ENCODE results near the gene ZDHHC8. TPM values are rescaled to one million over a fixed set of nuclear protein-coding genes. Genes with fewer than 3 reads are reported as not detected.

The ZDHHC8 gene
- total and polyA plus RNA-seq, 8 donors, result 20.0 to 51.8 (median 27.8) TPM

- intact Hi-C loops (cut with DNase I), result loop anchor here in 2 of 3 donors (10.0 kb wide), 1 partner anchor 149 kb away; no protein-coding TSS in a partner anchor
- Histone ChIP-seq H3K27ac (no peak overlapping the region), H3K27me3 (no peaks in the 10 kb centered on the region), H3K9me3 (no peaks in the 10 kb centered on the region), H3K4me3 (no peak overlapping the region), H3K4me1 (peaks cover 0 to under 1% (median 0%) of the 10 kb centered on the region in 3 donors), H3K36me3 (peaks cover 0 to 10% (median 0%) of the 10 kb centered on the region in 3 donors)
- ATAC-seq (no peak), FAIRE-seq (no peak), DNase-seq (peak in 1 of 6 donors; percentile 72)
- no peak for TF ChIP-seq CTCF (IDR thresholded peaks at IDR 0.05)
- WGBS, 2 donors, result 92 to 97% methylated on average over 10 to 11 of the region's 11 CpGs
Observed at GRCh38 chr22:20124083-20124787, 7.4 kb upstream of the ZDHHC8 start.

DNA sequence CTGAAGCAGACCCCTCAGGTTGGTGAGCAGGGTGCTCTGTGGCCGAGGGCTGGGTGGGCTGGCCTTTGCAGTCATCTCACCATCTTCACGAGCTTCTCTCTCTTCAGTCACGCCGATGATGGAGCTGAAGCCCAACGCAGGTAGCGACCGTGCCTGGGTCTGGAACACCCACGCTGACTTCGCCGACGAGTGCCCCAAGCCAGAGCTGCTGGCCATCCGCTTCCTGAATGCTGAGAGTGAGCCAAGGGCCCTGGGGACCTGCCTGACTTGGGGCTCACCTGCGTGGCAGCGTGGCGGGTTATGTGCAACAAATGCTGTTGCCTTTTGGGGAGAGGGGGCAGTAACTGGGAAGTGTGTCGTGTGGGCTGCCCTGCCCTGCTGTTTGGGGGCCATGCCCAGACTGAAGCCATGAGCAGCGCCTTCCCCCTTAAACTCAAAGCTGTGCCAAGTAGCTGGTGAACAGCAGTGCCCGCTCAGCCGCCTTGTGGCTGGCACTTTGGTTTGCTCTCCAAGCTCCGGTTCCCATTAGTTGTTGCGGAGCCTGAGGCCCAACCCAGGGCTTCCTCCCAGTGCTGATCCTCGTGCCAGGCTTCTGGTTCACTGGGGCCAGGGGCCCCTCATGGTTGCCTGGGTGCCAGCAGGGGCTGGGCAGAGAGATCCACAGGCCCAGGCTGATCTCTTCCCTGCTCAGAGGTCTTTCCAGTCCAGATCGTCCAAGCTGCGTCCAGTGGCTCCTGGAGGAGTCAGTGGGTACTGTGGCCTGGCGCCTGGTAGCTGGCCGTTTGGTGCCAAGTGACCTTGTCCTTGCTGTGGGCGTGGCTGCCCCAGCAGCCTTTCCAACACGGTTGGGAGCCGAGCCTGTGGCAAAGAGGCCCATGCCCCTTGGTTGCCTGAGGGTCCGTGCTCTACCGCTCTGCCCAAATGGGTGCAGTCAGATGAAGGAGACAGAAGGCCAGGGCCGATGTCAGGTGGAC, 6.1 kb upstream of the ZDHHC8 start:
- no peaks in the 10 kb centered on the region for H3K9me3 ChIP-seq
- DNase-seq (peak in 1 of 6 donors; percentile 68), FAIRE-seq (no peak), ATAC-seq (peak in 1 of 4 donors; percentile 28)
- 80 to 82% methylated on average over 32 of the region's 32 CpGs for WGBS, 2 donors
- H3K27ac ChIP-seq, result no peak overlapping the region
- H3K4me1 ChIP-seq, result no peaks in the 10 kb centered on the region
- H3K36me3 ChIP-seq, result peaks cover 0 to 10% (median 0%) of the 10 kb centered on the region in 3 donors
- H3K4me3 ChIP-seq, result no peak overlapping the region
- no peaks in the 10 kb centered on the region for H3K27me3 ChIP-seq
- intact Hi-C loops (cut with DNase I), result loop anchor here in 2 of 3 donors (10.0 kb wide), 1 partner anchor 151 kb away; no protein-coding TSS in a partner anchor
- TF ChIP-seq CTCF (IDR thresholded peaks at IDR 0.05), result no peak

DNA sequence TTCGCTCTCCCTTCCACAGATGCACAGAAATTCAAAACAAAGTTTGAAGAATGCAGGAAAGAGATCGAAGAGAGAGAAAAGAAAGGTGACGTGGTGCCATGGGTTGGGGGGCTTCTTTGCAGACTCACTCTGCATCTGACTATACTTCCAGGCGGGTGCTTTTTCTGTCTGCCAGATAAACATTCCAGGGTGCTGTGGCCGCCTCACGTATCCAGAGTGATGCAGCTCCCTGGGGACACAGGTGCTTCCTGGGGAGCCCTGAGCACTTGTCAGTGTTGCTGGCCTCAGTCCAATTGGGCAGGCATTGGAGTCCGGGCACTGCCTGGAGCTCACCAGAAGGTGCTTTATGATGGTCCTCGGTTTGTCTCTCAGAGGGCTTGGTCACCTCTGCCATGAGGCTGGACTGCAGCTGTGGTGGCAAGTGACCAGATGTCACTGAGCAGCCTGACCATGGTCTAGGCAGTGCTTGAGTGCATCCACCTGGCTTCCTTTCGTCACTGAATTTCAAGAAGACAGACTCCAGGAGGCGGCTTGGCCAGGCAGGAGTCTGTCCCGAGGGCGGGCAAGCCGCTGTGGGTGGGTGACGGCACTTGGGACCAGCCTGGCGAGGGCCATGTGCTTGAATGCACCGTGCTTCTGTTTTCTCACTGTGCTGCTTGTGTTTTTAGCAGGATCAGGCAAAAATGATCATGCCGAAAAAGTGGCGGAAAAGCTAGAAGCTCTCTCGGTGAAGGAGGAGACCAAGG, 5.1 kb upstream of the ZDHHC8 start:
- DNase-seq, result peak in 1 of 6 donors; percentile 32
- 87 to 89% methylated on average over 19 of the region's 19 CpGs for WGBS, 2 donors
- Histone ChIP-seq H3K27ac (no peak overlapping the region), H3K36me3 (peaks cover 0 to 10% (median 0%) of the 10 kb centered on the region in 3 donors), H3K4me3 (no peak overlapping the region), H3K9me3 (no peaks in the 10 kb centered on the region), H3K27me3 (no peaks in the 10 kb centered on the region), H3K4me1 (no peaks in the 10 kb centered on the region)
- no peak for FAIRE-seq
- intact Hi-C loops (cut with DNase I), result loop anchor here in 2 of 3 donors (10.0 kb wide), 1 partner anchor 152 kb away; no protein-coding TSS in a partner anchor
- TF ChIP-seq CTCF (IDR thresholded peaks at IDR 0.05), result no peak
- no peak for ATAC-seq

DNA sequence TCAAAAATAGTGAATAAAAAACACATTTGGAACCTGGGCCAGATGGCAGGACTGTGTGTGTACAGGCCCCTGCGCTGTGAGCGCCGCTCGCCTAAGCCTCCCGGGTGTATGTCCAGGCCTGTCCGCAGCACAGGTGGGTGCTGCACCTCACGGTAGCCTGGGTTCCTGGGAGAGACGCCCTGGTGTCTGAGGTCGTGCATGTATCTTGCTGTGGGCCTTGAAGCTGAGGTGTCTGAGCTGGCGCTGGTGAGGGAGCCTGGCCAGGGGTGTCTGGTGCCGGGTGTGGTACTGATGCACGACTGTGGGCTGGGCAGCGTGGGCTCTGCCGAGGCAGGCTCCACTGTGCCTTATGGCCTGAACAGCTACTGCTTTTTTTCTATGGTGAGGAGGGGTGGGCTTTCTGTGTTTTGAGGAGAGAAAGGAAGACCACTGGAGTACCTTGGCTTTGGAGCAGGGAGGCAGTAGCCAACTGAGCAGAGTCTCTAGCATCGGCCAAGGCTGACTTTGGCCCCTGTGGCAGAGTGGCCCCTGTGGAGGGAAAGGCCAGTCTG, 4.2 kb upstream of the ZDHHC8 start:
- WGBS, 2 donors, result 88 to 91% methylated on average over 15 of the region's 15 CpGs
- FAIRE-seq (no peak), DNase-seq (no peak), ATAC-seq (no peak)
- no peak overlapping the region for H3K27ac ChIP-seq
- intact Hi-C loops (cut with DNase I), result loop anchor here in 2 of 3 donors (10.0 kb wide), 1 partner anchor 153 kb away; no protein-coding TSS in a partner anchor
- H3K4me1 ChIP-seq, result peaks cover 0 to under 1% (median 0%) of the 10 kb centered on the region in 3 donors
- no peaks in the 10 kb centered on the region for H3K9me3 ChIP-seq
- TF ChIP-seq CTCF (IDR thresholded peaks at IDR 0.05), result no peak
- H3K36me3 ChIP-seq, result peaks cover 0 to 10% (median 0%) of the 10 kb centered on the region in 3 donors
- H3K27me3 ChIP-seq, result no peaks in the 10 kb centered on the region
- no peak overlapping the region for H3K4me3 ChIP-seq

All from pancreas (tissue), 10 donors.